GM12878 (cell line): ENCODE data around the gene TRIP12. TPM values are rescaled to one million over a fixed set of nuclear protein-coding genes. Genes with fewer than 3 reads are reported as not detected.

Experiments used
- ATF2 ChIP-seq: IDR thresholded peaks from 2 replicates; pipeline ENCODE4 v1.6.1; 2012; ENCODE audit warnings: low read length, inconsistent platforms
- BCL11A ChIP-seq: IDR thresholded peaks from 2 replicates; pipeline ENCODE4 v1.6.1; 2011; ENCODE audit warnings: low read depth, low read length
- CREM ChIP-seq: IDR thresholded peaks from 2 replicates; pipeline ENCODE4 v1.6.1; 2014; ENCODE audit warnings: antibody characterized with exemption, low read depth
- E2F8 ChIP-seq: fragments of 450-650 bp; IDR thresholded peaks from 2 replicates; pipeline ENCODE4 v1.6.1; 2018; ENCODE audit warnings: mild to moderate bottlenecking, low read depth, moderate library complexity; ENCODE audit not compliant: partially characterized antibody
- E4F1 ChIP-seq: fragments of 450-650 bp; IDR thresholded peaks from 2 replicates; pipeline ENCODE4 v1.6.1; 2018; ENCODE audit warnings: borderline replicate concordance, mild to moderate bottlenecking; ENCODE audit not compliant: partially characterized antibody
- FOXK2 ChIP-seq: fragments of 450-650 bp; IDR thresholded peaks from 2 replicates; pipeline ENCODE4 v1.6.1; 2017; ENCODE audit warnings: mild to moderate bottlenecking, moderate library complexity
- HDGF ChIP-seq: fragments of 450-650 bp; IDR thresholded peaks from 2 replicates; pipeline ENCODE4 v1.6.1; 2016; ENCODE audit warnings: antibody characterized with exemption
- JUND ChIP-seq: IDR thresholded peaks from 2 replicates; pipeline ENCODE4 v1.6.1; 2012; ENCODE audit warnings: low read depth, mild to moderate bottlenecking, low read length, improper control_type of control experiment, moderate library complexity
- MEF2A ChIP-seq: IDR thresholded peaks from 2 replicates; pipeline ENCODE4 v1.6.1; 2011; ENCODE audit warnings: low read depth, mild to moderate bottlenecking, low read length, moderate library complexity; ENCODE audit not compliant: insufficient read depth
- MXI1 ChIP-seq: fragments of 150-350 bp; IDR thresholded peaks from 2 replicates; pipeline ENCODE4 v1.6.1; 2011; ENCODE audit warnings: low read depth, mild to moderate bottlenecking, inconsistent platforms, low read length, improper control_type of control experiment
- MYB ChIP-seq: fragments of 150-350 bp; IDR thresholded peaks from 2 replicates; pipeline ENCODE4 v1.6.1; 2014; ENCODE audit warnings: mild to moderate bottlenecking, low read depth, low read length, borderline replicate concordance
- MYC ChIP-seq: IDR thresholded peaks from 2 replicates; pipeline ENCODE4 v1.6.1; 2011; ENCODE audit warnings: mild to moderate bottlenecking, low read length, moderate library complexity, inconsistent platforms; ENCODE audit not compliant: insufficient read depth, insufficient replicate concordance, insufficient read length, severe bottlenecking
- NR2F1 ChIP-seq: fragments of 450-650 bp; conservative IDR thresholded peaks from 2 replicates; pipeline ENCODE4 v1.6.1; 2017; ENCODE audit warnings: mild to moderate bottlenecking
- RBBP5 ChIP-seq: fragments of 200-600 bp; sonication (generic); conservative IDR thresholded peaks from 2 replicates; pipeline ENCODE4 v1.6.1; 2016
- RUNX3 ChIP-seq: IDR thresholded peaks from 2 replicates; pipeline ENCODE4 v1.6.1; 2012; ENCODE audit warnings: low read length, inconsistent platforms
- SMAD5 ChIP-seq: IDR thresholded peaks from 2 replicates; pipeline ENCODE4 v1.6.1; 2016; ENCODE audit warnings: antibody characterized with exemption, low read depth
- SMC3 ChIP-seq: IDR thresholded peaks from 2 replicates; pipeline ENCODE4 v1.6.1; 2011; ENCODE audit warnings: low read length, improper control_type of control experiment, borderline replicate concordance
- SREBF2 ChIP-seq: IDR thresholded peaks from 2 replicates; pipeline ENCODE4 v1.6.1; 2012; ENCODE audit warnings: mild to moderate bottlenecking, low read length
- TCF7 ChIP-seq: IDR thresholded peaks from 2 replicates; pipeline ENCODE4 v1.6.1; 2014; ENCODE audit warnings: antibody characterized with exemption, borderline replicate concordance
- polyA plus RNA-seq, 11 experiments: library from polyadenylated mRNA; depleted of rRNA in 4 of 11; unstranded in 6 of 11; stranded (reverse) in 5 of 11; fragments of >200 nt; fragmentation: Nextera tagmentation in 4 of 11; fragmentation: Illumina TruSeq in 1 of 11; extraction: Ambion mirVana in 4 of 11; extraction: Trizol in 1 of 11; gene quantifications; 1 replicate in 1 of 11; 2 replicates in 10 of 11; pipeline versions ENCODE4 v1.2.1 to v1.2.3, GENCODE V29; 2011 to 2016; ENCODE audit warnings: inconsistent platforms in 2 of 11, missing spikeins in 2 of 11, low read depth in 1 of 11
- total RNA-seq, 4 experiments: library from RNA; depleted of rRNA in 3 of 4; stranded (reverse); fragments of >200 nt in 3 of 4; fragmentation: Illumina TruSeq in 1 of 4; extraction: Trizol in 1 of 4; gene quantifications; 2 replicates each; pipeline versions ENCODE4 v1.2.1 to v1.2.3, GENCODE V29; 2013 to 2021
- TF ChIP-seq, protein P1 (sequence below): fragments of 450-650 bp; IDR thresholded peaks from 2 replicates; pipeline ENCODE4 v1.6.1; 2016; ENCODE audit warnings: mild to moderate bottlenecking
- TF ChIP-seq, protein P2 (sequence below): IDR thresholded peaks from 2 replicates; pipeline ENCODE4 v1.6.1; 2011; ENCODE audit warnings: borderline replicate concordance, low read depth, mild to moderate bottlenecking, moderate library complexity, mixed read lengths, low read length; ENCODE audit not compliant: insufficient read depth; ENCODE audit errors: extremely low read length

The TRIP12 gene
- total and polyA plus RNA-seq, 10 of the 15 experiments (the other 5 are each of a cell fraction or from before 2014, with no cell fraction given) = 23.1 to 207 (median 97.0) TPM

DNA sequence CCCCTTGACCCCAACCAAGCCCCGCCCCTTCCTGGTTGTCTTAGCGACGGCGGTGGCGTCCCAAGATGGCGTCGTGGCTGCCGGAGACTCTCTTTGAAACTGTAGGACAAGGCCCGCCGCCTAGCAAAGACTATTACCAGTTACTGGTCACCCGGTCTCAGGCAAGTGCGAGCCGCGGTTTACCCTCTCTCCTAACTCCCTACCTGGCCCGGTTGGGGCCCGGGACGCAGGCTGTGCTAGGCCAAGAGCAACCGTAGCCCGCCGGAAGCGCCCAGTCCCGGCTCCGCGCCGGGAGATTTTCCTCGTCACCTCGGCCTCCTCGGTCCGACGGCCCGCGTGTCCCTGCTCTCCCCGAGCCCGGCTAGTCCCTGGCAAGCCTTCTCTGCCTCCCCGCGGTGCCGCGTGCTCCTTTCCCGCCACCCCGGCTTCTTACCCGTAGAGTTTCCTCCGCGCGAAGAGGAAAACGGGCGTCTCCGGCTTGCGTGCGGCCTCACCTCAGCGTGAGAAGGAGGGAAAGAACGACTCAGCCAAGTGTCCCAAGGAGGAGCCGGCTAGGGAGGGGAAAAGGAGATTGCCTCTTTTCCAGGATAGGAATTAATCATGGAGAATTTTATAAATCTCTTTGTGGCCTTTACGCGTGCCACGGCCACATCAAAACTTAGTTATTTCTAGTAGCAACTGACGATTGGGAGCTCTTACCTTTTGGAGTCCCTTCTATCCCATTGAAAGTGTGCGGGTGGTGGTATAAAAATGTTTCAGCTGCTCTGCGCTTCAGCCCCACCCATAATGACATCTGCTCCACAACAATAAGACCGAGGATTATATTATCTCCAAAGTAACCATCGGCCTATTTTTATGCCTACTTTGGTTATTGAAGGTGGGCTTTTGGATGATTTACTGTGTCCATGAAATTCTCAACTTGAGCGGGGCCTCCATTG, 909 bp upstream of the TRIP12 start, which contains the start of gene FBXO36 (continued):
- no peak for TF ChIP-seq E4F1
- TF ChIP-seq, protein P1, sequence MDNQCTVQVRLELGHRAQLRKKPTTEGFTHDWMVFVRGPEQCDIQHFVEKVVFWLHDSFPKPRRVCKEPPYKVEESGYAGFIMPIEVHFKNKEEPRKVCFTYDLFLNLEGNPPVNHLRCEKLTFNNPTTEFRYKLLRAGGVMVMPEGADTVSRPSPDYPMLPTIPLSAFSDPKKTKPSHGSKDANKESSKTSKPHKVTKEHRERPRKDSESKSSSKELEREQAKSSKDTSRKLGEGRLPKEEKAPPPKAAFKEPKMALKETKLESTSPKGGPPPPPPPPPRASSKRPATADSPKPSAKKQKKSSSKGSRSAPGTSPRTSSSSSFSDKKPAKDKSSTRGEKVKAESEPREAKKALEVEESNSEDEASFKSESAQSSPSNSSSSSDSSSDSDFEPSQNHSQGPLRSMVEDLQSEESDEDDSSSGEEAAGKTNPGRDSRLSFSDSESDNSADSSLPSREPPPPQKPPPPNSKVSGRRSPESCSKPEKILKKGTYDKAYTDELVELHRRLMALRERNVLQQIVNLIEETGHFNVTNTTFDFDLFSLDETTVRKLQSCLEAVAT = no peak
- no peak for TF ChIP-seq TCF7
- no peak for TF ChIP-seq RBBP5
- TF ChIP-seq, protein P2, sequence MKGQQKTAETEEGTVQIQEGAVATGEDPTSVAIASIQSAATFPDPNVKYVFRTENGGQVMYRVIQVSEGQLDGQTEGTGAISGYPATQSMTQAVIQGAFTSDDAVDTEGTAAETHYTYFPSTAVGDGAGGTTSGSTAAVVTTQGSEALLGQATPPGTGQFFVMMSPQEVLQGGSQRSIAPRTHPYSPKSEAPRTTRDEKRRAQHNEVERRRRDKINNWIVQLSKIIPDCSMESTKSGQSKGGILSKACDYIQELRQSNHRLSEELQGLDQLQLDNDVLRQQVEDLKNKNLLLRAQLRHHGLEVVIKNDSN = no peak
- TF ChIP-seq MEF2A = 0 out of 2 replicates have a peak, but pooled peaks have one; percentile 0
- no peak for TF ChIP-seq RUNX3
- no peak for TF ChIP-seq MYB
- peak; percentile 81 for TF ChIP-seq E2F8
- no peak for TF ChIP-seq SMAD5
- TF ChIP-seq JUND = no peak
- no peak for TF ChIP-seq SREBF2
- TF ChIP-seq MYC = no peak
- no peak for TF ChIP-seq FOXK2
- no peak for TF ChIP-seq ATF2
- TF ChIP-seq HDGF = no peak
- no peak; the same call in 1 of the 2 replicates for TF ChIP-seq CREM
- no peak for TF ChIP-seq SMC3
- TF ChIP-seq MXI1 = peak; percentile 89
- TF ChIP-seq BCL11A = no peak
- TF ChIP-seq NR2F1 = no peak
